ENCODE data around the gene KIAA0753.

Gene KIAA0753

DNA sequence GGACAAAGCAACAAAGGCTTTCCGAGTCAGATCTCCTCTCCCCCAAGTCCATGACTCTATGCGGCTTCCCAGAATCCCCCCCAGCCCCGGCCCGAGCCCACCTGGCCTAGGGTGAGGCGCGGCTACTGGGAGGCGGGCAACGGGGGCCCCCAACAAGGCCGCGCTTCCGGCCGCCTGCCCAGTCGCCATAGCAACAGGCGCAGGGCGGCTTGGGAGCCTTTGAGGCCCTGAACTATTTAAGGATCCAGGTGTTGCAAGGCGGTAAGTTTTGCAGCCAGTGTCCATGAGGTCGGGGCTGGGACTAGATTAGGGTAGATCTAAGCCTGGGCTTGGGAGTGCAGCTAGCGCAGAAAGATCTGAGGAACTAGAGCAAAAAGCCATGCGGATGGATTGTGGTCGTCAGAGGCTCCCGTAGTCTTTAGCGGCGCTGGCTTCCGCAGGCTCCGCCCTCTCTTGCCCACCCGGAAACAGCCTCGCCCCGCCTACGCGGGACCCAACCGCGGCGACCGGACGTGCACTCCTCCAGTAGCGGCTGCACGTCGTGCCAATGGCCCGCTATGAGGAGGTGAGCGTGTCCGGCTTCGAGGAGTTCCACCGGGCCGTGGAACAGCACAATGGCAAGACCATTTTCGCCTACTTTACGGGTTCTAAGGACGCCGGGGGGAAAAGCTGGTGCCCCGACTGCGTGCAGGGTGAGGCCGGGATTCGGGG, at the start of gene KIAA0753, which contains the start of gene TXNDC17:
Gene KIAA0753 (minus strand): TSS at position 176 of the 711 bp plus-strand sequence. CDS start 5,608 bp downstream, outside the sequence.
Gene TXNDC17 (plus strand): TSS at position 525 of the 711 bp plus-strand sequence. CDS start 23 bp downstream, at position 548.
- peak; percentile 90 for DNase-seq (ENCODE audit: low spot score)

DNA sequence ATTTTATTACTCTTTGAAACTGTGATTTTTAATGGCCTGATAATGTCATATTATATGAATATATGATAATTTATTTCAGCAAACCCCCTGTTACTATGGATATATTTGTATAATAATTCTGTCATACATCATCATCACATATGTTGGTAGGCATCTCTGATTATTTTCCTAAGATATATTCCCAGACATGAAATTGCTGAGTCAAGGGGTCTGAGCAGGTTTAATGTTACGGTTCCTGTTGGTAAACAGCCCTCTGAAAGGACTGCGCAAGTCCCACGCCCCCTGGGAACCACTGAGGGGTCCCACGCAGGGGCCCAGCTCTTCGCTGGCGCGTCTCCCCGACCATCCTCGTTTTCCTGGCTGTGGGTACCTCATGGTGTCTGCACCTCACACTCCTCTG, 48.4 kb upstream of the KIAA0753 start:
- no peak for DNase-seq (ENCODE audit: low spot score)

- no peak for DNase-seq (ENCODE audit: low spot score)
These were observed 45.5 kb upstream of the KIAA0753 start for GRCh38 chr17:6686026-6686425.

DNA sequence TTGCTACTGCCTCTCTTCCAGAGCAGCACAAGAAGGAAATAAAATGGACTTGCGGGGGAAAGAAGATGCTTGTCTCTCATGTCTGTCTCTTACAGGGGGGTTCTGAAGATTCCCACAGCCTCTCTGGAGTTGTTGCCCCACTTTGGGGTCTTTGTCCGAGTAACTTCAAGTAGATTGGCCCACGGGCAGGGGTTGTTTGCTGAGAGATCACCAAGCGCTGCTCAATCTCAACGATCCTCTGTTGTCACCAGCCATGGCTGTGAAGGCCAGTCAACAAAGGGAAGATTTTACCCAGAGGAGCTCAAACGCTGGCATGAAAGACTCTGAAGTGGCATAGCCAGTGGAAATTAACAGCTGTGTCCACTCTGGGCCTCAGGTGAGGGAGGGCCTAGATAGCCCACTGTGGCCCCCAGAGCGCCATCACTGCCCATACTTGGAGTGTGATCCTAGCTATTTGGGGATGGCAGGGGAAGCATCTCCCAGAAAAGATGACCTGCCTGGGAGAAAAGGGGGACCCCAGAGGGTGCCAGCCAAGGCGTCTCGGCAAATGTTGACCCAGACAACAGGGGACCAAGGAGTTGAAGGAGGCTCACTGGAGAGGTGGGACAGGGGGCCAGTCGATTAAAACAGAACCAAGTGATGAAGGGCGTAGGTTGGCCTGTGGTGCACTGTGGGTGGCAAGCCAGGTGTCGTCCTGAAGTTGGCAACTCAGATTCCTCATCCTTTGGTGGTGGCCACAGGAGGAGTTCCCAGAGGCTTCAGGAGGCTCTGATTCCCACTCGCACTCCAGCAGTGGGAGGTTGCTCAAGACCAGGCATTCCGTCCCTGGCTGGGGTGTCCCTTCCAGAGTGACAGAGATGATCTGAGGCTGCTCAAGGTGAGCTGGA, 44.6 kb upstream of the KIAA0753 start:
- no peak for DNase-seq (ENCODE audit: low spot score)

DNA sequence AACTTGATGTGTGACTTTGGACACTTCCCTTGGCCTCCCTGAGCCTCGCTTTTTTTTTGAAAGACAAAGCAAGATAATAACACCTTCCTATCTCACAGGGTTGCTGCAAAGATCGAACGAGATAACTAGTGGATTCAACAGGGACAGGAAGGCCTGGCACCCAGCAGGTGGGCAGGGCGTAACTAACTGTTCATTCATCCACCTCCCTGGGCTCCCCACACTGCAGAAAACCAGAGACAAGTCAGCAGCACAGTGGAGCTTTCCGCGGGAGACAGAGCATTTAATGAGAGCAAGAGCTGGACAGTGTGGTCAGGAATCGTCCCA, 43.9 kb upstream of the KIAA0753 start:
- DNase-seq (ENCODE audit: low spot score), result no peak

DNA sequence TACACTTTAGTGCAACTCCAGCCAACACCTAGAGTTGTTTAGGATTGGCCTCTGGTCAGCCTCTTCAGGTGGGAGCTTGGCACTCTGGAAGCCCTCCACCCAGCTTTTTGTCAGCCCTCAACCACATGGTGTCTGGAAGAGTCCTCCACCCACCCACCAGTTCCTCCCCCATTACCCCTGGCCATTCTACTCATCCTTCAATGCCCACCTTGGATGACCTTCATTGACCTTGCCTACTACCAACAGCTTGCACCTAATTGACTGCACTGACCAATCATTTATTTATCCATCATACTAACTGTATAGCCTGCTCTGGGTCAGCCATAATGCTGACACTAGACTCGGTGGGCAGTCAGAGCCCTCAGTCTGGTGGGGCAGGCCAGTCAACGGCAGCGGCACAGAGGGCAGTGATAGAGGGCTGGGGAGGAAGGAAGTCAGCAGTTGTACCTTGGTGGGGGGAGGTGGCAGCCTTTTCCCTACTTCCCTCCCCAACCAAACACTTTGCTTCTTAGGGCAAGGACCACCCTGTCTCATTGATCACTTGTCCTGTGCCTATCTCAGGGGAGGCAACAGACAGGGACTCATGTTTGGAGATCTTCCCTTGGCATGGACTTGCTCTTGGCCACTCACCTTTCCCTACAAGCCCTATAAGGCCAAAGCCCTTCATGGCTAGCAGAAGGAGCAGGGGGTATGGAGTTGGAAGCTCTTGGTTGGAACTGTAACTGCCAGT, 43.4 kb upstream of the KIAA0753 start:
- no peak for DNase-seq (ENCODE audit: low spot score)

- DNase-seq (ENCODE audit: low spot score), result no peak
These were observed 42.7 kb upstream of the KIAA0753 start for GRCh38 chr17:6683081-6683684.

DNA sequence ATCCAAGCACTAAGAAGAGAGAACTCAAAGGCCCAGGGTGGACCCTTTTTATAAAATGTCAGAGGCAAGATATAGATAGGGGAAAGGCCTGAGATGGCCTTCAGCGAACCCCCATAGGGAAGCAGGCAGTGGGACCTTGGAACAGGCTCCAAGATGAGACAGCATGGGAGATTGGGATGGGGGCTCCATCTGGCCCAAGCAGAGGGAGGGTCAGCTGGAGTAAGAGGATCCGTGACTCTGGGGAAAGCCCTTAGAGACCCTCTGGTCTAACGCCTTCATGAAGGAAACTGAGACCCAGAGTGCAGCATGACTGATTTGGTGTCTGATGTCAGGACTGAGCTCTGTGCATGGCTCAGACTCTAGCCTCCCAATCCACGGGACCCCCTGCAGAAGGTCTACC, 41.8 kb upstream of the KIAA0753 start:
- DNase-seq (ENCODE audit: low spot score), result no peak

GRCh38 chr17:6681671-6682070, 41.2 kb upstream of the KIAA0753 start:
- DNase-seq (ENCODE audit: low spot score), result no peak

DNA sequence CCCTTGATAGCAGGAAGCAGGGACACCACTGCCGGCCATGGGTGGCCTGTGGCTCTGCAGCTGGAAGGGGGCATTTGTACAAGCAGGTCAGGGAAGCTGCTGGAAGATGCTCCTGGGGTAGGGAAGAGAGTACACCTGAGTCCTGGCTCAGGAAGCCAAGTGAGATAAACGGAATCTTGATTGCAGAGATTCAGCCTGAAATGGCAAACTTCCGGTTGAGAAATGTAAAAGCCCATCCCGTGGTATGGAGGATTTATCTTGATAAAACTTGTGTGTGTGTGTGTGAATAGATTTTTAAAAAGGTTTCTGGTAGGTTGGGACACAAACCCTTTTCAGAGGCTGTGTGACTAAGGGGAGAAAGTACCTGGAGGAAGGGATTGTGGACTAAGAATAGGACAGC, 40.7 kb upstream of the KIAA0753 start:
- no peak for DNase-seq (ENCODE audit: low spot score)

DNA sequence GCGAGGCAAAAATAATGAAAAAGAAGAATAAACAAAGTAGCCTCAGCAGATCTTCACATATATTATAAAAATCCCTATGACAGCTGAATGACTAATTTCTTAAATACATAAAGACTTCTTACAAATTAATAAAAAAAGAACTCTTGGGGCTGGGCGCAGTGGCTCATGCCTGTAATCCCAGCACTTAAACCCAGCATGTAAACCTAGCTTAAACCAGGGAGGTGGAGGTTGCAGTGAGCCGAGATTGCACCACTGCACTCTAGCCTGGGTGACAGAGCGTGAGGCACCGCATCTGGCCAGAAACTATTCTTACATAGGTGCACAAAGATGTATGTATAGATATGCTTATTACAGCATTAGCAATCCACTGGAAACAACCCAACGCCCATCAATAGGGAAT, 38.7 kb upstream of the KIAA0753 start:
- no peak for DNase-seq (ENCODE audit: low spot score)

DNA sequence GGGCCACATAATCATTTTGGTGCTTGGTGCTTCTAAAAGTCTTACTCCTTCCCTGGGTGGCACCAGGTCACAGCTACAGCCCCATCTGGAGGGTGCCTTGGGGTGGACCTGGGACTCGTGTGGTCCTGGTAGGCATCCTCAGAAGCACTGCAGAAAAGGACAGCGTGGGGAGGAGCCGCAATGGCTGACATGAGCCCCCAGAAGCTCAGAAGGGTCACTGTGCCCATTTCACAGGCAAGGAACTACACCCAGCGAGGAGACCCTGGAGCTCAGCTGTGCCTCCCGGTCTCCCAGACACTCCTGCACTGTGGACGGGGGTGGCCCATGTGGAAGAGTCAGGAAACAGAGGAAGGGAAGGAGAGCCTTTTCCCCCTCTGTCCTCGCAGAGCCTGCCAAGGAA, 37.4 kb upstream of the KIAA0753 start:
- DNase-seq (ENCODE audit: low spot score), result no peak

GRCh38 chr17:6677158-6677831, 36.8 kb upstream of the KIAA0753 start:
- no peak for DNase-seq (ENCODE audit: low spot score)

DNA sequence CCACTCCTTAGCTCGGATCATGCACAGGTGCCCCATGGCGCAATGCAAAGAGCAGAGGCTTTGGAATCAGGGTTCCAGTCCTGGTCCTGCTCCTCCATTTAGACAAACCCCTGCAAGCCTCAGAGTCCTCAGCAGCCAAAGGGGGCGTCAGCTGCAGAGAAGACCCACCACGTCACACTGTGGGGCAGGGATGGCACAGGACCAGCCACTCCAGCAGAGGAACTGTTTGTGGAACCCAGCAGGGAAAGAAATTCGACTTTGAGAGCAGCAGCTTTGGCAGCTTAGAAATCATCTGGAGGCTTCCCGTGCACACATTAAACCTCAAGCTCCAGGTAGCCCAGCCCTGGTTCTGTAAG, 36.3 kb upstream of the KIAA0753 start:
- no peak for DNase-seq (ENCODE audit: low spot score)

- no peak for DNase-seq (ENCODE audit: low spot score)
These were observed 34.8 kb upstream of the KIAA0753 start for GRCh38 chr17:6675201-6675825.

DNA sequence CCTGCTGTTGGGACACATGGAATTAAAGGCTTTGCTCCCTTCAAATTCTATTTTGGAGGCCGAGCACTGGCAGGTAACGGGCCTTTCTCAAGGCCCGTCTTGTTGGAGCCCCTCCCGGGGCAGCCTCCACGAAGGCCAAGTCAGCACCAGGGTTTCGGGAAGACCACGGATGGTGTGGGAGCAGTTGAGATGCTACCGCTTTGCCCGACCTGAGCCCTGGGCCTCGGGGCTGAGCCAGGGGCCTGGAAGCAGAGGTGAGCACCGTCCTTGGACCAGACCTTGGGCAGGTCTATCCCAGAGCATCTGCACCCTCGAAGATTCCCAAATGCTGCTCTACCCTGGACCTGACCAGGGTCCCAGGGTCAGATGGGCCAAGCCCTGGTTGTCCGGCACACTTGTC, 34.1 kb upstream of the KIAA0753 start:
- no peak for DNase-seq (ENCODE audit: low spot score)

DNA sequence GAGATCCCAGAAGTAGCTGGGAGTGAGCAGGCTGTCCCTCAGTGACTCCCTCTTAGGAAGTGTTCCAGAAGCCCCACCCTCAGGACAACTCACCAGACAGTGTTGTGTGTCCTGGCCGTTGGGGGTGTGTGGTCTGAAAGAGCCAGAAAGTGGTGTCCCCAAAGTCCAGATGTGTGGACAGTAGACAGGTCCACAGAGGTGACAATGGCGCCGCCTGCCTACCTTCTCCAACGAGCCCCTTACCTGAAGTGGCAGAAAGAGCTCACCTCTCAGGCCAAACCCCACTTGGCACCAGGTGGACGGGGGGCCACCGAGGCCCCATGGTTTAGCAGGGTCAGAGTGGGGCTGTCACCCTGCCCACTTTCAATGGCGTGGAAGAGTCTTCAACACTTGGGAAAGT, 30.9 kb upstream of the KIAA0753 start:
- no peak for DNase-seq (ENCODE audit: low spot score)

GRCh38 chr17:6670999-6671398, 30.5 kb upstream of the KIAA0753 start:
- DNase-seq (ENCODE audit: low spot score), result no peak

DNA sequence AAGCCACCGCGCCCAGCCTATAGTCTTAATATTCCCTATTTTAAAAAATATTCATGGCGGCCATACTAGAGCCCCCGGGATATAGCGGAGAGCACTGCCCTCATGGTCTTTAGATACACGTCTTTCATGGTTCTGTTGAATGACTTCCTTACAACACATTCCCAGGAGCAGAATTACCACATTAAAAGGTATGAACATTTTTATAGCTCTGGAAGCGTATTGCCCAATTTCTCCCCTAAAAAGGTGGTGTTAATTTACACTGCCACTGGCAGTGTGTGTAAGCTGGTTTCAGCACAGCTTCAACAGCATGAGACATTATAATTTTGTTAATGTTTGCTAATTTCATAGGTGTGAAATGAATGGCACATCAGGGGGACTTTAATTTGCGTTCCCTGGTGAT, 30.1 kb upstream of the KIAA0753 start:
- no peak for DNase-seq (ENCODE audit: low spot score)

- DNase-seq (ENCODE audit: low spot score), result no peak
These were observed 29.1 kb upstream of the KIAA0753 start for GRCh38 chr17:6669479-6670212.
